Measurements from ENCODE around the gene ROBO3. TPM values are rescaled to one million over a fixed set of nuclear protein-coding genes. Genes with fewer than 3 reads are reported as not detected.

ROBO3 gene
- total RNA-seq, 1 experiment from 2014 or later, result 21.3 TPM

DNA sequence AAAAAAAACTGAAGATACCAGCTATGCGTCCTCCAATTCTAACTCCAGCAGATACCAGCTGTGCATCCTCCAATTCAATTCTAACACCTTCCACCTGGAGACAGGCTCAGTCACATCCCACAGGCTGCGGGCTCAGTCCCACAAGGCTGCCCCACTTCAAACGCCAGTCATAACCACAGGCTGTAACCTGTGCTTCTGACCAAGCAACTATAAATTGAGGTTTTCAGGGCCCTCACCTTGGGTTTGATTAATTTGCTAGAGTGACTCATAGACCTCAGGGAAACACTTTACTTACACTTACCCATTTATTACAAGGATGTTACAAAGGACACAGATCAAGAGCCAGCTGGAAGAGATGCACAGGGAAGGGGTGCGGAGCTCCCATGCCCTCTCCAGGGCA is 32.7 kb upstream of the ROBO3 start:
- H3K4me3 Mint-ChIP-seq, result no peak overlapping the region
- DNase-seq (ENCODE audit: low spot score) (no peak), ATAC-seq (no peak)
- peaks cover 17% of the 10 kb centered on the region for H3K4me1 Mint-ChIP-seq
- H3K9me3 Mint-ChIP-seq, result no peaks in the 10 kb centered on the region
- TF ChIP-seq ZNF423 (CRISPR knock-in tag; IDR thresholded peaks at IDR 0.05) (no peak), GRHL2 (CRISPR knock-in tag; IDR thresholded peaks at IDR 0.05; ENCODE audit: insufficient replicate concordance, severe bottlenecking) (no peak)
- TF ChIP-seq, protein P1, sequence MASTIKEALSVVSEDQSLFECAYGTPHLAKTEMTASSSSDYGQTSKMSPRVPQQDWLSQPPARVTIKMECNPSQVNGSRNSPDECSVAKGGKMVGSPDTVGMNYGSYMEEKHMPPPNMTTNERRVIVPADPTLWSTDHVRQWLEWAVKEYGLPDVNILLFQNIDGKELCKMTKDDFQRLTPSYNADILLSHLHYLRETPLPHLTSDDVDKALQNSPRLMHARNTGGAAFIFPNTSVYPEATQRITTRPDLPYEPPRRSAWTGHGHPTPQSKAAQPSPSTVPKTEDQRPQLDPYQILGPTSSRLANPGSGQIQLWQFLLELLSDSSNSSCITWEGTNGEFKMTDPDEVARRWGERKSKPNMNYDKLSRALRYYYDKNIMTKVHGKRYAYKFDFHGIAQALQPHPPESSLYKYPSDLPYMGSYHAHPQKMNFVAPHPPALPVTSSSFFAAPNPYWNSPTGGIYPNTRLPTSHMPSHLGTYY (CRISPR knock-in tag; IDR thresholded peaks at IDR 0.05), result no peak
- TF ChIP-seq, protein P2, sequence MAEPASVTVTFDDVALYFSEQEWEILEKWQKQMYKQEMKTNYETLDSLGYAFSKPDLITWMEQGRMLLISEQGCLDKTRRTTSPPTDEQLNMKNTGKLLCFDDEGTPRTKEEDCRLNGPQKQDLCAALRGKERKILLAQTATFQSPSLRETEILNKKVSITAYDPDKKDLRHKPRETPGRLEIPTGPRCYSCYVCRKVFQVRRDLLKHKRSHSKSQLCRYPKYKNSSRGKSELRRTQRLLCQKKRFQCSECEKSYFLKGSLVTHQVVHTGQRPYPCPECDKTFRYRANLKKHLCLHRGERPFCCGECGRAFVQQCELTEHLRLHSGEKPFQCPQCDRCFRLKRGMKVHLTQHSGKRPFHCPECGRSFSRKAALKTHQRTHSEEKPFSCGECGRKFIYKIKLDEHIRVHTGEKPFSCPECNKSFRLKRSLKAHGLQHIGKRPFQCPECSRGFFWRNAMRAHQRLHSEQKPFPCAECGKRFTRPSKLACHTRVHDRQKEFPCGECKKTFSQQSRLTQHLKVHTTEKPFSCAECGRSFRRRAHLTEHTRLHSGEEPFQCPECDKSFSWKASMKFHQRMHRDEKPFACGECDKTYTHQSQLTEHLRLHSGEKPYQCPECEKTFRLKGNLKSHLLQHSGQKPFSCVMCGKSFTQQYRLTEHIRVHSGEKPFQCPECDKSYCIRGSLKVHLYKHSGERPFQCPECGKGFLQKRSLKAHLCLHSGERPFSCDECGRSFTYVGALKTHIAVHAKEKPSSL (CRISPR knock-in tag; conservative IDR thresholded peaks at IDR 0.05), result no peak
- H3K36me3 Mint-ChIP-seq, result no peaks in the 10 kb centered on the region
- H3K27me3 Mint-ChIP-seq (ENCODE audit: low read depth), result peaks cover 45% of the 10 kb centered on the region
- CTCF ChIA-PET, result interaction anchor here (0.7 to 1.9 kb wide), 11 partner anchors 34 to 176 kb away, joined by 3 to 9 read pairs (median 4); no protein-coding TSS in a partner anchor
- no peak overlapping the region for H3K27ac Mint-ChIP-seq
- POLR2A ChIA-PET, result no interaction called here

DNA sequence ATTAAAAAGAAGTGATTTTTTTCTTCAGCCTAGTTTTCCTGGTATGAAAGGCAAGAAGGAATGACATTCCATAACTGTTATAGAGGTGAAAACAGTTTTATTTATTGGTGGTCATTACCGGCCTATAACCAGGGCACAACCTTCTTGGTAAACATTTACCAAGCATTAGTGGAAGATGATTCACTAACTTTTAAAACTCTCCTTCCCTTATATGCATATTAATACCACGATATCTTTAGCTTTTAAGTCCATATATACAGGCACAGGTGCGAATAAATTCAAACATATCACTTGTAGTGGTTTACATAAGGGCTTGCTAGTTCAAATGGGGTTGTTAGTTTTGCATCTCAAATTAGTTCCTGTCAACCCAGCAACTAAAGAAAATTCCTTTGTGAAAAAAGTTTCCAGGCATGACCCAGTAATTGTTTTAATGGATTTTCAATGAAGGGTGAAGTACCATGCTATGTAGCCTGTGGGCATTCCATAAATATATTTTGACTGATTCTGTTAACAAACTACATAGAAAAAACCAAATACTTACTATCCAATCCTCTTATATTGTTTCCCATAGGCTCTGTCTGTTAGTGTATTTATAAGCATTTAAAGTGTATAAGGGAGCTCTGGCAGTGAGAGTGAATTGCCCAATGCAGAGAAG is 30.6 kb upstream of the ROBO3 start:
- Mint-ChIP-seq H3K4me3 (no peak overlapping the region), H3K27me3 (ENCODE audit: low read depth) (peaks cover 45% of the 10 kb centered on the region), H3K4me1 (peaks cover 21% of the 10 kb centered on the region), H3K9me3 (no peaks in the 10 kb centered on the region), H3K36me3 (no peaks in the 10 kb centered on the region), H3K27ac (no peak overlapping the region)
- CTCF ChIA-PET, result interaction anchor here (1.0 to 1.3 kb wide), 2 partner anchors 32 to 41 kb away, joined by 3 read pairs; no protein-coding TSS in a partner anchor
- ATAC-seq (no peak), DNase-seq (ENCODE audit: low spot score) (no peak)
- TF ChIP-seq FOXP1 (CRISPR knock-in tag; IDR thresholded peaks at IDR 0.05; ENCODE audit: borderline replicate concordance), result no peak
- TF ChIP-seq, protein P2 (CRISPR knock-in tag; conservative IDR thresholded peaks at IDR 0.05), result no peak
- TF ChIP-seq EMX1 (CRISPR knock-in tag; IDR thresholded peaks at IDR 0.05), result no peak
- TF ChIP-seq, protein P3, sequence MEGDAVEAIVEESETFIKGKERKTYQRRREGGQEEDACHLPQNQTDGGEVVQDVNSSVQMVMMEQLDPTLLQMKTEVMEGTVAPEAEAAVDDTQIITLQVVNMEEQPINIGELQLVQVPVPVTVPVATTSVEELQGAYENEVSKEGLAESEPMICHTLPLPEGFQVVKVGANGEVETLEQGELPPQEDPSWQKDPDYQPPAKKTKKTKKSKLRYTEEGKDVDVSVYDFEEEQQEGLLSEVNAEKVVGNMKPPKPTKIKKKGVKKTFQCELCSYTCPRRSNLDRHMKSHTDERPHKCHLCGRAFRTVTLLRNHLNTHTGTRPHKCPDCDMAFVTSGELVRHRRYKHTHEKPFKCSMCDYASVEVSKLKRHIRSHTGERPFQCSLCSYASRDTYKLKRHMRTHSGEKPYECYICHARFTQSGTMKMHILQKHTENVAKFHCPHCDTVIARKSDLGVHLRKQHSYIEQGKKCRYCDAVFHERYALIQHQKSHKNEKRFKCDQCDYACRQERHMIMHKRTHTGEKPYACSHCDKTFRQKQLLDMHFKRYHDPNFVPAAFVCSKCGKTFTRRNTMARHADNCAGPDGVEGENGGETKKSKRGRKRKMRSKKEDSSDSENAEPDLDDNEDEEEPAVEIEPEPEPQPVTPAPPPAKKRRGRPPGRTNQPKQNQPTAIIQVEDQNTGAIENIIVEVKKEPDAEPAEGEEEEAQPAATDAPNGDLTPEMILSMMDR (IDR thresholded peaks at IDR 0.05), result no peak
- TF ChIP-seq, protein P4, sequence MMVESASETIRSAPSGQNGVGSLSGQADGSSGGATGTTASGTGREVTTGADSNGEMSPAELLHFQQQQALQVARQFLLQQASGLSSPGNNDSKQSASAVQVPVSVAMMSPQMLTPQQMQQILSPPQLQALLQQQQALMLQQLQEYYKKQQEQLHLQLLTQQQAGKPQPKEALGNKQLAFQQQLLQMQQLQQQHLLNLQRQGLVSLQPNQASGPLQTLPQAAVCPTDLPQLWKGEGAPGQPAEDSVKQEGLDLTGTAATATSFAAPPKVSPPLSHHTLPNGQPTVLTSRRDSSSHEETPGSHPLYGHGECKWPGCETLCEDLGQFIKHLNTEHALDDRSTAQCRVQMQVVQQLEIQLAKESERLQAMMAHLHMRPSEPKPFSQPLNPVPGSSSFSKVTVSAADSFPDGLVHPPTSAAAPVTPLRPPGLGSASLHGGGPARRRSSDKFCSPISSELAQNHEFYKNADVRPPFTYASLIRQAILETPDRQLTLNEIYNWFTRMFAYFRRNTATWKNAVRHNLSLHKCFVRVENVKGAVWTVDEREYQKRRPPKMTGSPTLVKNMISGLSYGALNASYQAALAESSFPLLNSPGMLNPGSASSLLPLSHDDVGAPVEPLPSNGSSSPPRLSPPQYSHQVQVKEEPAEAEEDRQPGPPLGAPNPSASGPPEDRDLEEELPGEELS (CRISPR knock-in tag; IDR thresholded peaks at IDR 0.05), result no peak
- TF ChIP-seq, protein P5, sequence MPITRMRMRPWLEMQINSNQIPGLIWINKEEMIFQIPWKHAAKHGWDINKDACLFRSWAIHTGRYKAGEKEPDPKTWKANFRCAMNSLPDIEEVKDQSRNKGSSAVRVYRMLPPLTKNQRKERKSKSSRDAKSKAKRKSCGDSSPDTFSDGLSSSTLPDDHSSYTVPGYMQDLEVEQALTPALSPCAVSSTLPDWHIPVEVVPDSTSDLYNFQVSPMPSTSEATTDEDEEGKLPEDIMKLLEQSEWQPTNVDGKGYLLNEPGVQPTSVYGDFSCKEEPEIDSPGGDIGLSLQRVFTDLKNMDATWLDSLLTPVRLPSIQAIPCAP (CRISPR knock-in tag; IDR thresholded peaks at IDR 0.05), result no peak
- no peak for TF ChIP-seq ZNF121 (CRISPR knock-in tag; IDR thresholded peaks at IDR 0.05)
- TF ChIP-seq, protein P6, sequence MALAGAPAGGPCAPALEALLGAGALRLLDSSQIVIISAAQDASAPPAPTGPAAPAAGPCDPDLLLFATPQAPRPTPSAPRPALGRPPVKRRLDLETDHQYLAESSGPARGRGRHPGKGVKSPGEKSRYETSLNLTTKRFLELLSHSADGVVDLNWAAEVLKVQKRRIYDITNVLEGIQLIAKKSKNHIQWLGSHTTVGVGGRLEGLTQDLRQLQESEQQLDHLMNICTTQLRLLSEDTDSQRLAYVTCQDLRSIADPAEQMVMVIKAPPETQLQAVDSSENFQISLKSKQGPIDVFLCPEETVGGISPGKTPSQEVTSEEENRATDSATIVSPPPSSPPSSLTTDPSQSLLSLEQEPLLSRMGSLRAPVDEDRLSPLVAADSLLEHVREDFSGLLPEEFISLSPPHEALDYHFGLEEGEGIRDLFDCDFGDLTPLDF (CRISPR knock-in tag; IDR thresholded peaks at IDR 0.05), result no peak
- TF ChIP-seq, protein P7, sequence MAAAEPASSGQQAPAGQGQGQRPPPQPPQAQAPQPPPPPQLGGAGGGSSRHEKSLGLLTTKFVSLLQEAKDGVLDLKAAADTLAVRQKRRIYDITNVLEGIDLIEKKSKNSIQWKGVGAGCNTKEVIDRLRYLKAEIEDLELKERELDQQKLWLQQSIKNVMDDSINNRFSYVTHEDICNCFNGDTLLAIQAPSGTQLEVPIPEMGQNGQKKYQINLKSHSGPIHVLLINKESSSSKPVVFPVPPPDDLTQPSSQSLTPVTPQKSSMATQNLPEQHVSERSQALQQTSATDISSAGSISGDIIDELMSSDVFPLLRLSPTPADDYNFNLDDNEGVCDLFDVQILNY (CRISPR knock-in tag; IDR thresholded peaks at IDR 0.05), result no peak
- no peak for TF ChIP-seq TP53 (CRISPR knock-in tag; IDR thresholded peaks at IDR 0.05)
- TF ChIP-seq, protein P8, sequence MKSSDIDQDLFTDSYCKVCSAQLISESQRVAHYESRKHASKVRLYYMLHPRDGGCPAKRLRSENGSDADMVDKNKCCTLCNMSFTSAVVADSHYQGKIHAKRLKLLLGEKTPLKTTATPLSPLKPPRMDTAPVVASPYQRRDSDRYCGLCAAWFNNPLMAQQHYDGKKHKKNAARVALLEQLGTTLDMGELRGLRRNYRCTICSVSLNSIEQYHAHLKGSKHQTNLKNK (CRISPR knock-in tag; IDR thresholded peaks at IDR 0.05), result no peak
- TF ChIP-seq, protein P9, sequence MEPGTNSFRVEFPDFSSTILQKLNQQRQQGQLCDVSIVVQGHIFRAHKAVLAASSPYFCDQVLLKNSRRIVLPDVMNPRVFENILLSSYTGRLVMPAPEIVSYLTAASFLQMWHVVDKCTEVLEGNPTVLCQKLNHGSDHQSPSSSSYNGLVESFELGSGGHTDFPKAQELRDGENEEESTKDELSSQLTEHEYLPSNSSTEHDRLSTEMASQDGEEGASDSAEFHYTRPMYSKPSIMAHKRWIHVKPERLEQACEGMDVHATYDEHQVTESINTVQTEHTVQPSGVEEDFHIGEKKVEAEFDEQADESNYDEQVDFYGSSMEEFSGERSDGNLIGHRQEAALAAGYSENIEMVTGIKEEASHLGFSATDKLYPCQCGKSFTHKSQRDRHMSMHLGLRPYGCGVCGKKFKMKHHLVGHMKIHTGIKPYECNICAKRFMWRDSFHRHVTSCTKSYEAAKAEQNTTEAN (CRISPR knock-in tag; IDR thresholded peaks at IDR 0.05), result no peak
- TF ChIP-seq FOXK1 (CRISPR knock-in tag; IDR thresholded peaks at IDR 0.05), result no peak
- TF ChIP-seq, protein P10, sequence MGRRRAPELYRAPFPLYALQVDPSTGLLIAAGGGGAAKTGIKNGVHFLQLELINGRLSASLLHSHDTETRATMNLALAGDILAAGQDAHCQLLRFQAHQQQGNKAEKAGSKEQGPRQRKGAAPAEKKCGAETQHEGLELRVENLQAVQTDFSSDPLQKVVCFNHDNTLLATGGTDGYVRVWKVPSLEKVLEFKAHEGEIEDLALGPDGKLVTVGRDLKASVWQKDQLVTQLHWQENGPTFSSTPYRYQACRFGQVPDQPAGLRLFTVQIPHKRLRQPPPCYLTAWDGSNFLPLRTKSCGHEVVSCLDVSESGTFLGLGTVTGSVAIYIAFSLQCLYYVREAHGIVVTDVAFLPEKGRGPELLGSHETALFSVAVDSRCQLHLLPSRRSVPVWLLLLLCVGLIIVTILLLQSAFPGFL (CRISPR knock-in tag; IDR thresholded peaks at IDR 0.05; ENCODE audit: borderline replicate concordance), result no peak
- POLR2A ChIA-PET, result interaction anchor here (0.5 kb wide), 1 partner anchor 71 kb away, joined by 3 read pairs; no protein-coding TSS in a partner anchor

Measured in WTC11 (cell line).